HG03066 (cell line): ENCODE results near the gene SSH3.
"Not testable (repeated sequence)": the region's sequence is repeated elsewhere in the genome, so short reads cannot be mapped to it uniquely, and the experiment has no call there.

Experiments
- ATAC-seq: cut with Tn5 transposase; IDR thresholded peaks from one replicate; pipeline ENCODE4 v1.9.1; 2021; ENCODE audit warnings: low read depth; ENCODE audit not compliant: unreplicated experiment

The SSH3 gene, protein sequence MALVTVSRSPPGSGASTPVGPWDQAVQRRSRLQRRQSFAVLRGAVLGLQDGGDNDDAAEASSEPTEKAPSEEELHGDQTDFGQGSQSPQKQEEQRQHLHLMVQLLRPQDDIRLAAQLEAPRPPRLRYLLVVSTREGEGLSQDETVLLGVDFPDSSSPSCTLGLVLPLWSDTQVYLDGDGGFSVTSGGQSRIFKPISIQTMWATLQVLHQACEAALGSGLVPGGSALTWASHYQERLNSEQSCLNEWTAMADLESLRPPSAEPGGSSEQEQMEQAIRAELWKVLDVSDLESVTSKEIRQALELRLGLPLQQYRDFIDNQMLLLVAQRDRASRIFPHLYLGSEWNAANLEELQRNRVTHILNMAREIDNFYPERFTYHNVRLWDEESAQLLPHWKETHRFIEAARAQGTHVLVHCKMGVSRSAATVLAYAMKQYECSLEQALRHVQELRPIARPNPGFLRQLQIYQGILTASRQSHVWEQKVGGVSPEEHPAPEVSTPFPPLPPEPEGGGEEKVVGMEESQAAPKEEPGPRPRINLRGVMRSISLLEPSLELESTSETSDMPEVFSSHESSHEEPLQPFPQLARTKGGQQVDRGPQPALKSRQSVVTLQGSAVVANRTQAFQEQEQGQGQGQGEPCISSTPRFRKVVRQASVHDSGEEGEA

DNA sequence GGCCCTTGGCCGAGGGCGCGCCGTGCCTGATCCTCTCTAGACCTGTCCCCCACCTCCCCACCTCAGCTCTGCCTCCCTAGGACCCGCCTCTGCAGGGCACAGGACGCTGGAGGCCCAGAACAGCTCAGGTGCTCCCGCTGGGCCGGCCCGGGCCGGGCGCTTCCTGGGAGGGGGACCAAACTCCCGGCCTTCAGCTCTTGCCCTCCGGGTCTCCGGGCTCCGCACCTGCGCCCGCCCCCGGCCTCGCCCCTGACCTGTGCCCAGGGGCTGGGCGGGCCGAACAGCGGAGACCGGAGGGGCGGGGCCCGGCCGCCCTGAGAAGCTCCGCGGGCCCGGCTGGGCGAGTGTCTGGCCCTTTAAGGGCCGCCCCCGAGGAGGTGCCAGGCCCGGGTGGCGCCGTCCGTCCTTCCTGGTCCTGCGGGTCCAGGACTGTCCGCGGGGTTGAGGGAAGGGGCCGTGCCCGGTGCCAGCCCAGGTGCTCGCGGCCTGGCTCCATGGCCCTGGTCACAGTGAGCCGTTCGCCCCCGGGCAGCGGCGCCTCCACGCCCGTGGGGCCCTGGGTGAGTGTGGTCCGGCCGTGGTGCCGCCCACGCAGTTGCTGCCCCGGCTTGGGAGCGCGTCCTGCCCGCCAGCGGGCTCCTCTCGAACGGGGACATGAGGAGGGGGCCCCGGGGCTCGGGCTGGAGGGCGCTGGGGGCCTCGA lies at the start of gene SSH3:
Gene SSH3 (plus strand): TSS at position 399 of the 703 bp plus-strand sequence. CDS start 96 bp downstream, at position 495.
- no peak for ATAC-seq

DNA sequence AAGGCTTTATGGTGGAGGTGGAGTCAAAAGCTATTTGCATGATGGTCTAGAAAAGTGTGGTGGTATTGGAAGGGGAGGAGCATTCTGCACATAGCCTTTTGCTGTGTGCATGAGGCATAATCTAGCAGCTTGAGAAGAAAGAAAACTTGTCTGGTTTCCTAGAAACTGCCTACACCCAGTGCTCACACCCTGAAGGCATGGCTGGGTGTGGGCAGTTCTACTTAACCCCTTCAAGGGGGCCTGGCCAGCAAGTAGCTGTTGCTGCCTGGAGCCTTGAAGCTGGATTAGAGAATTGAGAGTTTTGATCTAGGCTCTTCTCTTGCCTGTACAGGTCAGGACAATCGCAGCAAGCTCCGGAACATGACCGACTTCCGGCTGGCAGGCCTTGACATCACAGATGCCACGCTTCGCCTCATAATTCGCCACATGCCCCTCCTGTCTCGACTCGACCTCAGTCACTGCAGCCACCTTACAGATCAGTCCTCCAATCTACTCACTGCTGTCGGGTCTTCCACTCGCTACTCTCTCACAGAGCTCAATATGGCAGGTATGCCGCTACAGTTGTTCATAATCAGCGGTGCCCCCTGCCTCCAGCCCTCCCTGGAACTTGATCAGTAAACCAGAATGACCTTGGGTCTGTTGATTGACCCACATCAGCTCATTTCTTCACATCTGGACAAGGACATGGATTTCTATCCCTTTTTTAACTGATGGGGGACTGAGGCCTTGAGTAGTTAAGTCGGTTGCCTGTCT lies 49.3 kb upstream of the SSH3 start:
- ATAC-seq, result no peak

DNA sequence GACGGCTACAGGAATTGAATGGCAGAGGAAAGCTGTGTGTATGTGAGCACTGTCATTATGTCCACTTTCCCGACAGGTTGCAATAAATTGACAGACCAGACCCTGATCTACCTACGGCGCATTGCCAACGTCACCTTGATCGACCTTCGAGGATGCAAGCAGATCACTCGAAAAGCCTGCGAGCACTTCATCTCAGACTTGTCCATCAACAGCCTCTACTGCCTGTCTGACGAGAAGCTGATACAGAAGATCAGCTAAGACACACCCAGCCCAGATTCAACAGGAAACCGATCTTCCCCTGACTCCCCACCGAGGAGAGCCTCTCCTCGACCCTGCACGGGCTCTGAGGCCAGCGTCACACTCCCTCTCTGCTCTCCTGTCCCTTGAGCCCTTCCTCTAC lies 48.5 kb upstream of the SSH3 start:
- no peak for ATAC-seq

DNA sequence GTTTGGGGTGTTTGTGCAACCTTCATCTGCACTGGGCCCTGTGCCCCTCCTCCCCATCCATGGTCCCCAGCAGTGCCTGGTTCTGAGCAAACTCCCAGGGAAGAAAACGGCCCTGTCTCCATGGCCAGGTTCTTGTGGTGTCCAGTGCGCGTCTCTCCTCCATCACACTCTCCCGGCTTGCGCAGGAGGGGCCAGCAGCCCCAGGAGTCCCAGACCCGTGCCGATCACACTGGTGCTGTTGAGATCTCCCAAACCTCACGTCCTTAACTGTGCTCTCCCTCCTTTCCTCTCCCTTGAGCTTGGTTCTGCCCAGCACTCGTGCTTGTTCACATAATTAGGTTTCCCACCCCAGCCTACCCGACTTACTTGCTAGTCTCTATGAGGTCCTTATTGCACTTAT lies 48.0 kb upstream of the SSH3 start:
- ATAC-seq, result no peak

DNA sequence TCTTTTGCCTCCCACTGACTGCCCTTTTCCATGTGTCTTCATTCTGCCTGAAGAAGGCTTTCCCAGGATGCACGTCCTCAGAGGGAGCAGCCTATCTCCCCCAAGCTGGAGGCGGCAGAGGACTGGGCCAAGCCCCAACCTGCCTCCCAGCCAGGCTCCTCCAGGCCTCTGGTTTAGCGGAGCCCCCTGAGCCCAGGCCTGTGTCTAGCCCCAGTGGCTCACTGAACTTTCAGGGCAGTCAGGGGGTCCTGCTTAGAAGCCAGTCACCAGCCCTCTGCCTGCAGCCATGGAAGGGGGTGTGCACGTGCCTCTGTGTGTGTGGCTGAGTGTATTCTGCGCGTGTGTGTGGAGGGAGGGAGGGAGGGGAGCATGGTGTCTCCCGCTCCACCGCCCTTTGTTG lies 47.5 kb upstream of the SSH3 start:
- no peak for ATAC-seq

DNA sequence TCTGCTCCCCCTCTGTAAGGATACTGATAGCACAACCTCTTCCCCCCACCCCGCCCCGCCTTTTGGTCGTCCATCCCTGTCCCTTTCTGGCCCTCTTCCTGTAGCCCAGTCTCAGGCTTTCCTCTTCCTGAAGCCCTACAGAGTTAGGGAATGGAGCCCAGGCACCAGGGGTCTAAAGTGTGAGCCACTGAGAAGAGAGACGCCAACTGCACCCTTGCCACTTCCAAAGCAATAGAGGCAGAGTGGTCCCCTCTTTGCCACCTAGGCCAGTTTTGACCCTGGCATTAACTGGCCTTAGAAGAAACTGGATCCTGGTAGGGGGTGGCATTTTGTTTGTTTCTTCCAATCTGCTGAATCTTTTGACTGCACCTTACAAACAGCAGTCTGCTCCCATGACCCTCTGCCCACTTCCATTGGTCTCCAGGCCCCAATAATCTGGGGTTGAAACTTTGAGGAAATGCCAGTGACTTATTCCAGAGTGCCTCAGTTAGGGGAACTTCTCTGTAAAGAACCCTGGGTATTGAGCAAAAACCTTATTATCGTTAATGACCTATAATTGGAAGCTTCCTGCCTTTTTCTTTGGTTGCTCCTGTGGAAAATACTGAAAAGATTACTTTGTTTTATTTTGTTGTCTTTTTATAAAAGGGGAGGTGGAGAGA lies 46.7 kb upstream of the SSH3 start:
- ATAC-seq, result no peak

DNA sequence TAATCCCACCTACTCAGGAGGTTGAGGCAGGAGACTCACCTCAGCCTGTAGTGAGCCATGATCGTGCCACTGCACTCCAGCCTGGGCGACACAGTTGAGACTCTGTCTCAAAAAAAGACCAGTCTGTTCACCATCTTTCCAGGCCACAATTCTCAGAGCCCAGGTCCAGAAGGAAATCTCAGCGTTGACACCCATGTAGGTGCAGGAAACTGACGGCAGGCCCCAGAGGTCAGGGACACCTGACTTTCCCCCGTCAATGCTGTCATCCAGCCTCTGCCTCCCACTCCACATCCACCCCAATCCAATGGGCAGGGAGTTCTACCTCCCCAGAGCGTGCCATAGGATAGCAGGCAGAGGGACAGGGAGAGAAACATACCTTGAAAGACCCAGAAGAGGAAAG lies 42.9 kb upstream of the SSH3 start:
- ATAC-seq, result no peak

DNA sequence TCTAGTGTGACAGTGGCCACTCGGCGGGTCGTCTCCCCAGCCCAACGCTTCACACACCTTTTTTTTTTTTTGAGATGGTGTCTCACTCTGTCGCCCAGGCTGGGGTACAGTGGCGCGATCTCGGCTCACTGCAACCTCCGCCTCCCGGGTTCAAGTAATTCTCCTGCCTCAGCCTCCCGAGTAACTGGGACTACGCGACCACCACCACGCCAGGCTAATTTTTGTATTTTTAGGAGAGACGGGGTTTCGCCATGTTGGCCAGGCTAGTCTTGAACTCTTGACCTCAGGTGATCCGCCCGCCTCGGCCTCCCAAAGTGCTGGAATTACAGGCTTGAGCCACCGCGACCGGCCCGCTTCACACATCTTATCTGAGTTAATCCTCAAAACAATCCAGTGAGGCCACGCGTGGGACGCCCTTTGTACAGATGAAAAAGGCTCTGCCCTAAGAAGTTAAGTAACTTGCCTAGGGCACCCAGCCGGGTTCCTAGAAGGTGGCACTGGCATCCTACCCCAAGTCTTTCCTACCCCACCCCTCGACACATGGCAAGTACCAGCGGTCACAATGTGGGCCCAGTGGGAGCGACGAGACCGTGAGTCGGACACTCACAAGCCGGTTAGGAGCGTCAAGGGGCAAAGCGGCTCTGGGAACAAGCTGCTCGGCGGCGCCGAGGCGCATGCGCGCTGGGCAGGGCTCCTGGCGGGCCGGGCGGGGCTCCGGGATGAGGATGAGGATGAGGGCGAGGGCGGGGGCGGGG lies 42.3 kb upstream of the SSH3 start:
- not testable (repeated sequence) for ATAC-seq

DNA sequence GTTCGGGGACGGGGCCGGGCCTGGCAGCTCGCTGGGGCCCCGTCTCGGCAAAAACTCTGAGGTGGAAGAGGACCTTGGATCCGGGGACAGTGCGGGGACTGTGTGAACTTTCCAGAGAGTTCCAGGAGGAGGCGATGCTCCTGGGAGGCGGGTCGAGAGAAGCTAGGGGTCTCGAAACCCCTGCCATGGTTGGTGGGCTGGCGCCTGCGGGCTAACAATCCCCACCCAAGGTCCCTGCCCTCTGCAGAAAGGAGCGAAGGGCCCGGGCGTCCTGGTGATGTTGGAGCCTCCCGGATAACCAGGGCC lies 41.7 kb upstream of the SSH3 start:
- ATAC-seq, result no peak

DNA sequence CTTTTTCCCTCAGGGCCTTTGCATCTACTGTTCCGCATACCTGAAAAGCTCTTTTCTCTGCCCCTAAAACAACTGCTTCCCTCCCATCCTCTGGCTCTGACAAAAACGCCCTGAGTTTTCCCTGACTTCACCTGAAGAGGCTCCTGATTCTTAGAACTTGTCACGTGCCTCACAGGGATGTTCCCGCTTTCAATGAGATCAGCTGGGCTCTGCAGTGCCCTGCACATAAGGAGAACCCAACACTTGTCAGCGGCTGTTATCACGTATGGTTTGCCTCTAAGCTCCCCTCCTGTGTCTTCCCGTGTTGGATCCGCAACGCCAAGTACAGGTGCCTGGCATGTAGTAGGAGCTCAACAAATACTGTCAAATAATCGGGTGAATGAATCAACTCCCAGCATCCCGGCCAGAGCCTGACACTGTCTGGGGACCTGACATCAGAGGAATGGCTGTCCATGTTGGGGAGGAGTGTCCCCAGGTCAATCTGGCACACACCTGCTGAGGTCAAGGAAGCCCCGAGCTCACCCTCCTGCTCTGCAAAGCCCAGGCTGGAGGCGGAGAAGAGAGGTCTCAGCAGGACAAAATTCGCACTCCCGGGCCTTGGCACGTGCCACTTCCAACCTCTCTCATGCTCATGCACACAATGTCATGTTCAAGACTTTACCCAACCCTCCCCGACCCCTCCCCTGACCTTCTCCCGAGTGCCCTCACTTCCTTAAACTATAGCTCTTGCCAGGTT lies 41.2 kb upstream of the SSH3 start:
- ATAC-seq, result no peak

DNA sequence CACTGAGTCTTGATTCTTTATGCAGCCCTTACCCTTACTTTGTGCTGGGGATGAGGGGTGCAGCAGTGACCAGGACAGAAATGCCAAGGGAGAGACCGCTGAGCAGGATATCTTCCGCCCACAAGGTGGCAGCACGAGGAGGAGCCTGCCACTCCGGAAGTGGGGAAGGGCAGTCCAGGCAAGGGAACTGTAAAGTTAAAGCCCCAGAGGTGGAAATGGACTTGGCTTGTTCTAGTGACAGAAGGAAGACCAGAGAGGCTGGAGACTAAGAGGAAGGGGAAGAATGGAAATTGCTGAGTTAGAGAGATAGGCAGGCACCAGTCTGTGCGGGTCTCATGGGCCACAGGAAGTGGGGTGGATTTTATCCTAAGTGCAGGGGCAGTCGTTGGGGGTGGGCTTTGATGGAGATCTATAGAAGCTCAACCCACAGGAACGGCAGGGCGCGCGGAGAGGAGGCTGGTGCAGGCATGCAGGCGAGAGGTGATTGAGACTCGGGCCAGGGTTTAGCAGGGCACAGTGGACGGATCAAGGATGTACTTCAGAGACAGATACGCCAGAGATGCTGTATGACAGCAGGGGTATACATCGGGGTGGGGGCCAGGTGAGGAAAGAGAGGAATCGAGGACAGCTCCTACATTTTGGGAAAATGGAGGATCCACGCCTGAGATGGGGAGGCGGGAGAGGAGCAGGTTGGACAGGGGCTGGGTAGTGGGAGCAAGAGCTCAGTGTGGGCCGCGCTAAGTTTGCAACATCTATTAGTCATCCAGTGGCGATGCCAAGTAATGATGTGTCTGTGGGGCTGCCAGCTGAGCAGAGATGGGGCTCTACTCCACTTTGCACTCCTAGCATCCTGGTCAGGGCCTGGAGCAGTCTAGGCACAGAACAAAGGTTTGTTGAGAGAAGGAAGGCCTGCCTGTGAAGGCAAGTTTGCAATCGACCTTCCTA lies 40.3 kb upstream of the SSH3 start:
- no peak for ATAC-seq

DNA sequence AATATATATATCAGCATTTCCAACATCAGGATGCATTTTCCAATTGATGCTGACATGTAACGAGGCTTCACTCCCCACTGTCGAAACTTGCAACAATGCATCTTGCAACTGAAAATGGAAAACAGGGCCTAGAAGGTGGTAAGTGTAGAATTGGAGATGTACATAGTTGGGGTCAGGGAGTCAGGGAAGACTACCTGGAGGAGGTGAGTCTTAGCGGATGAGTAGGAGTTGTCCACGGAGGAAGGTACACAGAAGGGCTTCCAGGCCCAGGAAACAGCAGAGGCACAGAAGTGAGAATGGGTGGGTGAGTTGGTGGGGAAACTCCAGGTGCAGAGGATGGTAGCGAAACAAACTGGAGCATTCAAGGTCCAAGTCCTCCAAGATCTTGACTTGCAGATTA lies 39.1 kb upstream of the SSH3 start:
- ATAC-seq, result no peak

DNA sequence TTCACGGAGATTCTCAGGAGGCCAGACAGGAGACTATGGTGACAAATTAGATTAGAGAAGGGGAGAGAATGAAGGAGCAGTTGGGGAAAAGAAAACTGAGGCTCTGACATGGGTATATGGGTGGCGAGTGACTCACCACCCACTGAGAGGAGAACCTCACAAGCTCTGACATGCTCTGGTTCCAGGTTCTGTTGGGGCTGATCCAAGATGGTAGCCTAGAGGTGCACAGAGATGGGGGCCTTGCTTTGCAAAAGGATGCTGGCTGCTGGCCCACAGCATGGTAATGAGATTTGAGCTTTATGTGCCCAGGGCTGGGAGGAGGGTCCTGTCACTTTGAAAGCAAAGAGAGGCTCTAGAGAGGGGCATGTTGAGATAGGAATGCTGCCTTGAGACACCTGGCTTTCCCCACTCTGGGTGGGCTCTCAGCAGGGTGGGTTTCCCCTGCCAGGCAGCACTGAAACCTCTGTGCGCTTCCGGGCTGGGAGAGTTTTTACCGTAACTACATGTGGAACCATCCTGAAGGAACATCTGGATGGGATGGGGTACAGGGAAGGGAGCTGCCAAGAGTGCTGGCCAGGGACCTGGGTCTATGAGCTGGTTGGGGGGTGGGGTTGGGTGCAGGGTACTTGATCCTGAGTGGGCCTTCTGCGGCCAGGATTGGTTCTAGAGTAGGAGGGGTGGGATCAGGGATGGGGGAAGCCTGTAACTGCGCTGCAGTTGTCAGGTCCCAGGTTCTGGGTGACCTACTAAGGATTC lies 38.3 kb upstream of the SSH3 start:
- ATAC-seq, result no peak

DNA sequence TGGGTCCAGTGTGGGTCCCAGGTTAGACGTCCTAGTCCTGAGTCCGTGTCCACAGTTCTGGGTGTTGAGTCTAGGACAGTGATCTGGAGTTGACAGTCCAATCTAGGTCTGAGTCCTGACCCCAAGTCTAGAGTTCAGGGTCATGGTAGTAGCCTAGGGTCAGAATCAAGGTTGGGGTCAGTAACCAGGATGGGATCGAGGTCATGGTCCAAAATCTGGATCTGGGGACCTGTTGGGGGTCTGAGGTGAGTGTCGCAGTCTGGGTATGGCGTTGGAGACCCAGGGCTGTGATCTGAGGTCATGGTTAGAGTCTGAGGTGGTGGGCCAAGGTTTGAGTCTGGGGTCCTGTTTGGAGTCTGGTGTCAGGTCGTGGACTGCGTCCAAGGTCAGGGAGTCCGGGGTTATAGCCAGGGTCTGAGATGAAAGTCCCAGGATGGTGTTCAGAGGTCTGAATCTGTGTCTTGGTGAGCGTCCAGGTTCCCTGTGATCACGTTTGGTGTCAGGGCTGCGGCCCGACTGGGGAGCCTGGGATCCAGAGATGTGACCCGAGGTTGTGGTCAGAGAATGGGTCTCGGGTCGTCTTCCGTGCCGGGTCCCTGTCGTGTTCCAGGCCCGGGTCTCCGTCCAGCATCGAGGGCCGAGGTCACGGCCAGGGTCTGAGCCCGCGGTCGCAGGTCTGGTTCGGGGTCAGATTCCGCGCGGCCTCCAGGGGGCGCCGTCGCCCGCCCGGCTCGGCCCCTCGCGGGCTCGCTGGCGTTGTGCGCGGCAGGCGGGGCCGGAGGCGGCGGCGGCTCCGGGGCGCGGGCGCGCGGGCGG lies 37.5 kb upstream of the SSH3 start:
- ATAC-seq, result no peak

DNA sequence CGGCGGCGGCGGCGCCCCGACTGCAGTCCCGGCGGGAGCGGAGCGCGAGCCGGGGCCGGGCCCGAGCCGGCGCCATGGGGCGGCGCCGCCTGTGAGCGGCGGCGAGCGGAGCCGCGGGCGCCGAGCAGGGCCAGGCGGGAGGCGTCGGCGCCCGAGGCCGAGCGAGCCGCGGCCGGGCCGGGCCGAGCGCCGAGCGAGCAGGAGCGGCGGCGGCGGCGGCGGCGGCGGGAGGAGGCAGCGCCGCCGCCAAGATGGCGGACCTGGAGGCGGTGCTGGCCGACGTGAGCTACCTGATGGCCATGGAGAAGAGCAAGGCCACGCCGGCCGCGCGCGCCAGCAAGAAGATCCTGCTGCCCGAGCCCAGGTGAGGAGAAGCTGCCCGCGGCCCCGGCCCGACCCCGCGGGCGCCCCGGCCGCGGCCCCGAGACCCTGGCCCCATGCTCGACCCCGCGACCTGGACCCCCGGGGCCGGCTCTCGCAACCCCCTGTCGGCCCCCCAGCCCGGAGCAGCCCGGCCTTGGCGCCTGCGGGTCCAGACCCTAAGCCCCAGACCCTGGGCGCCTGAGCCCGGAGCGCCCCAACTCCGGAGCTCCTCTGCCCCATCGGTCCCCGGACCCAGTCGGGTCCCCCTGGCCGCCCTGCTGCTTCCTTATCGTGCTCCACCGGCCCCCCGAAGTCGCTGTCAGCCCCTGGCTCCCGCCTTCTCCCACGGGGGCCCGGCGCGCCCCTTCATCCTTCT lies 36.7 kb upstream of the SSH3 start, which contains the start of gene GRK2:
Gene GRK2 (plus strand): TSS at position 25 of the 739 bp plus-strand sequence. CDS start 227 bp downstream, at position 252.
- ATAC-seq, result no peak
